PFSK-1 (cell line): Measurements from ENCODE around the gene DDX25.

Experiments used
- FOXP2 ChIP-seq: optimal IDR thresholded peaks from 2 replicates; pipeline ENCODE3; 2011; ENCODE audit warnings: borderline replicate concordance, control low read depth, inconsistent platforms; ENCODE audit not compliant: insufficient read depth; ENCODE audit errors: extremely low read length, extremely low read depth
- POLR2AphosphoS5 ChIP-seq: IDR thresholded peaks from 2 replicates; pipeline ENCODE4 v1.6.1; 2012; ENCODE audit warnings: low read depth, mild to moderate bottlenecking, control low read depth, low read length, moderate library complexity
- REST ChIP-seq, 2 experiments: IDR thresholded peaks; 2 replicates each; pipeline versions ENCODE4 v1.6.1 to v1.8.0; 2011 to 2012; ENCODE audit warnings: low read depth in 2 of 2, low read length in 2 of 2, control low read depth in 1 of 2, inconsistent platforms in 1 of 2, mild to moderate bottlenecking in 1 of 2, moderate library complexity in 1 of 2; ENCODE audit not compliant: insufficient read depth in 1 of 2
- SIN3A ChIP-seq: IDR thresholded peaks from 2 replicates; pipeline ENCODE4 v1.6.1; 2012; ENCODE audit warnings: mild to moderate bottlenecking, low read length, moderate library complexity, borderline replicate concordance; ENCODE audit not compliant: insufficient read depth
- TAF1 ChIP-seq: IDR thresholded peaks from 2 replicates; pipeline ENCODE4 v1.6.1; 2012; ENCODE audit warnings: low read length, control low read depth, borderline replicate concordance; ENCODE audit not compliant: insufficient read depth

The DDX25 gene

GRCh38 chr11:125924384-125925007 lies 20.2 kb downstream of the DDX25 start:
- TF ChIP-seq REST (IDR thresholded peaks at IDR 0.05; ENCODE audit: insufficient read depth in 1 of 2, low read depth in 2 of 2, low read length in 2 of 2) (no peak), TAF1 (no peak), SIN3A (no peak), FOXP2 (no peak), POLR2AphosphoS5 (no peak)

- no peak for TF ChIP-seq FOXP2
- TF ChIP-seq SIN3A, result no peak
- TF ChIP-seq REST (IDR thresholded peaks at IDR 0.05; ENCODE audit: insufficient read depth in 1 of 2, low read depth in 2 of 2, low read length in 2 of 2), result no peak
- TF ChIP-seq POLR2AphosphoS5, result no peak
- no peak for TF ChIP-seq TAF1
Observed at GRCh38 chr11:125925247-125925740, 21.0 kb downstream of the DDX25 start.

GRCh38 chr11:125925804-125926203 lies 21.5 kb downstream of the DDX25 start:
- TF ChIP-seq REST (IDR thresholded peaks at IDR 0.05; ENCODE audit: insufficient read depth in 1 of 2, low read depth in 2 of 2, low read length in 2 of 2) (no peak), POLR2AphosphoS5 (no peak), SIN3A (no peak), FOXP2 (no peak), TAF1 (no peak)

GRCh38 chr11:125926682-125927081 lies 22.4 kb downstream of the DDX25 start:
- TF ChIP-seq TAF1 (no peak), SIN3A (no peak), FOXP2 (no peak), REST (IDR thresholded peaks at IDR 0.05; ENCODE audit: insufficient read depth in 1 of 2, low read depth in 2 of 2, low read length in 2 of 2) (no peak), POLR2AphosphoS5 (no peak)
